Osteocyte (in vitro differentiated cells): Measurements from ENCODE around the gene TAX1BP3. TPM values are rescaled to one million over a fixed set of nuclear protein-coding genes. Genes with fewer than 3 reads are reported as not detected.

Experiments used
- DNase-seq: peaks from one replicate; pipeline ENCODE4 v3.0.0; 2021; ENCODE audit warnings: mixed read lengths; ENCODE audit not compliant: unreplicated experiment; ENCODE audit errors: extremely low spot score
- H3K27ac Mint-ChIP-seq: one replicate; pipeline ENCODE4 v1.8.0; 2021; ENCODE audit warnings: mild to moderate bottlenecking, mixed read lengths; ENCODE audit not compliant: unreplicated experiment
- H3K27me3 Mint-ChIP-seq: one replicate; pipeline ENCODE4 v1.8.0; 2021; ENCODE audit warnings: mixed read lengths; ENCODE audit not compliant: unreplicated experiment
- H3K36me3 Mint-ChIP-seq: one replicate; pipeline ENCODE4 v1.8.0; 2021; ENCODE audit warnings: mixed read lengths; ENCODE audit not compliant: unreplicated experiment
- H3K4me1 Mint-ChIP-seq: one replicate; pipeline ENCODE4 v1.8.0; 2021; ENCODE audit warnings: mixed read lengths; ENCODE audit not compliant: unreplicated experiment
- H3K4me3 Mint-ChIP-seq: one replicate; pipeline ENCODE4 v1.8.0; 2021; ENCODE audit warnings: mild to moderate bottlenecking, moderate library complexity, mixed read lengths; ENCODE audit not compliant: unreplicated experiment
- H3K9me3 Mint-ChIP-seq: one replicate; pipeline ENCODE4 v1.8.0; 2021; ENCODE audit warnings: mixed read lengths; ENCODE audit not compliant: unreplicated experiment
- CTCF ChIP-seq: fragments of 200-600 bp; sonication (generic); IDR thresholded peaks from 2 replicates; pipeline ENCODE4 v1.5.0; 2021; ENCODE audit warnings: antibody characterized with exemption, mild to moderate bottlenecking, moderate library complexity
- total RNA-seq: library from RNA; stranded (reverse); gene quantifications from 2 replicates; pipeline ENCODE4 v1.2.1, GENCODE V29; 2021

TAX1BP3 gene
- total RNA-seq, 1 donor from 2014 or later, result 149 TPM

GRCh38 chr17:3688027-3688553 lies 19.7 kb upstream of the TAX1BP3 start:
- no peak for DNase-seq
- Mint-ChIP-seq H3K27me3 (peaks cover 4% of the 10 kb centered on the region), H3K36me3 (no peaks in the 10 kb centered on the region), H3K27ac (no peak overlapping the region), H3K4me3 (no peak overlapping the region), H3K4me1 (no peaks in the 10 kb centered on the region), H3K9me3 (no peaks in the 10 kb centered on the region)
- no peak for TF ChIP-seq CTCF

GRCh38 chr17:3685174-3685573 lies 16.8 kb upstream of the TAX1BP3 start:
- H3K27me3 Mint-ChIP-seq, result no peaks in the 10 kb centered on the region
- H3K4me1 Mint-ChIP-seq, result no peaks in the 10 kb centered on the region
- no peak overlapping the region for H3K4me3 Mint-ChIP-seq
- H3K36me3 Mint-ChIP-seq, result no peaks in the 10 kb centered on the region
- no peak for TF ChIP-seq CTCF
- H3K9me3 Mint-ChIP-seq, result no peaks in the 10 kb centered on the region
- no peak for DNase-seq
- no peak overlapping the region for H3K27ac Mint-ChIP-seq

- H3K9me3 Mint-ChIP-seq, result no peaks in the 10 kb centered on the region
- no peak for DNase-seq
- no peak overlapping the region for H3K4me3 Mint-ChIP-seq
- H3K27me3 Mint-ChIP-seq, result no peaks in the 10 kb centered on the region
- no peaks in the 10 kb centered on the region for H3K4me1 Mint-ChIP-seq
- peak; percentile 81 for TF ChIP-seq CTCF
- H3K36me3 Mint-ChIP-seq, result no peaks in the 10 kb centered on the region
- no peak overlapping the region for H3K27ac Mint-ChIP-seq
Observed at GRCh38 chr17:3683054-3683511, 14.7 kb upstream of the TAX1BP3 start.

DNA sequence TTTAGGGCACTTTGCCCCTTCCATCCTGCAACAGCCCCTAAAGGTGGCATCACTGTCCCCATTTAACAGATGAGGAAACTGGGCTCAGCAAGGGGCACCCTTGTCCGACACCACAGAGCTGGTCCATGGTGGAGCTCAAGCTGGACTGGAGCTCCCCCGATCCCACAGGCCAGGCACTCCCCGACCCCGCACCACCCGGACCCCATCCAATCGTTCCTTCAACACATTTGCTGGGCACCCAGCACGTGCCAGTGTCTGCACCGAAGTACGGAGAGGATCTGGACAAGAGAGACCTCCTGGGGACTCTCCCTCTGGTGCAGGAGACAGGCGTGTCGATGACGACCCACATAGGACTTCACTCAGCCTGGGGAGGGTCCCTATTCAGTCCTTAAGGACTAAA lies 13.7 kb upstream of the TAX1BP3 start:
- no peak for TF ChIP-seq CTCF
- no peaks in the 10 kb centered on the region for H3K36me3 Mint-ChIP-seq
- no peaks in the 10 kb centered on the region for H3K4me1 Mint-ChIP-seq
- DNase-seq, result no peak
- no peak overlapping the region for H3K4me3 Mint-ChIP-seq
- H3K27ac Mint-ChIP-seq, result no peak overlapping the region
- H3K9me3 Mint-ChIP-seq, result no peaks in the 10 kb centered on the region
- H3K27me3 Mint-ChIP-seq, result no peaks in the 10 kb centered on the region

DNA sequence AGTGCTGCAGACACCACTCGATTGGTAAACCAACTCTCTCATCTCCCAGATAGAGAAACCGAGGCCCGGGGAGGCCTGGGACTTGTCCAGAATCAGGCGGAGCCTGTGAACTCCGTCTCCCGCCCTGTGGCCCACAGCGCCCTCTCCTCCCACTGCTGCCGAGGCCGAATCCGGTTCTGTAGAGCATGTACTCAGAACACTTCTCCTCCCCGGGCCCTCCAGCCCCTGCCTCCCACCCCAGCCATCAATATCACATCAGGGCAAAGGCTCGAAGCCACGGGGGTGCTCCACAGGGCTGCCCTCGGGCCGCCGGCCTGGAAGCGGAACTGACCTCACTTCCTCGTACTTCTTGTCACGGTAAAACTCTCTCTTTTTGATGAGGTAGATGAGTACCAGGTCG lies 13.2 kb upstream of the TAX1BP3 start:
- H3K4me3 Mint-ChIP-seq, result no peak overlapping the region
- H3K9me3 Mint-ChIP-seq, result no peaks in the 10 kb centered on the region
- no peak for DNase-seq
- H3K27me3 Mint-ChIP-seq, result no peaks in the 10 kb centered on the region
- no peaks in the 10 kb centered on the region for H3K4me1 Mint-ChIP-seq
- no peaks in the 10 kb centered on the region for H3K36me3 Mint-ChIP-seq
- TF ChIP-seq CTCF, result no peak
- H3K27ac Mint-ChIP-seq, result no peak overlapping the region
